Stimulated activated effector memory CD8-positive, alpha-beta T cell treated with anti-CD3 and anti-CD28 coated beads, Interleukin-12 subunit alpha, Interleukin-12 subunit beta, amount 100 ng/mL, for 72 hours (primary cell): ENCODE measurements around the gene ZMYND15.

Source experiments
- ATAC-seq: fragments of 150-1000 bp; cut with Tn5 transposase; 2 replicates; pipeline ENCODE4 v1.10.0; 2021
- DNase-seq, 2 donors: peaks; one replicate each; pipeline ENCODE4 v3.0.0; 2021 to 2022; ENCODE audit warnings: low spot score in 2 of 2
- H3K27ac Mint-ChIP-seq: one replicate; pipeline ENCODE4 v1.8.0; 2022; ENCODE audit warnings: mild to moderate bottlenecking, mixed read lengths
- H3K36me3 Mint-ChIP-seq: one replicate; pipeline ENCODE4 v1.8.0; 2022; ENCODE audit warnings: mild to moderate bottlenecking, mixed read lengths
- H3K4me1 Mint-ChIP-seq: one replicate; pipeline ENCODE4 v1.8.0; 2022; ENCODE audit warnings: mixed read lengths
- H3K4me3 Mint-ChIP-seq: one replicate; pipeline ENCODE4 v1.8.0; 2022; ENCODE audit warnings: mild to moderate bottlenecking, mixed read lengths
- H3K9me3 Mint-ChIP-seq: one replicate; pipeline ENCODE4 v1.8.0; 2022; ENCODE audit warnings: mixed read lengths

ZMYND15 gene

DNA sequence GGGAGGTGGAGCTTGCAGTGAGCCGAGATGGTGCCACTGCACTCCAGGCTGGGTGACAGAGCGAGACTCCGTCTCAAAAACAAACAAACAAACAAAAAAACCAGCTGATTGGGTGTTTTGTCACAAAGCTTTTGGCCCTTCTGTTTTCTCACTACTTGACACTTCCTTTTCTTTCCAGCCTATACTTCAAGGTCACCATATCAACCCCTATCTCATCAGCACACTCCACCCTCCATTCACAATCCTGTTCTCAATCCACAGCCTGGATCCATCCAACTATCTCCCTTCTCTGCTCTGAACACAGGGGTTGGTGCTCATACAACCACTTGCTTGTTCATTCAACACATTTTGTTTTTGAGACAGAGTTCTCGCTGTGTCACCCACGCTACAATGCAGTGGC, 15.0 kb upstream of the ZMYND15 start:
- peaks cover 36% of the 10 kb centered on the region for H3K36me3 Mint-ChIP-seq
- no peaks in the 10 kb centered on the region for H3K9me3 Mint-ChIP-seq
- H3K4me1 Mint-ChIP-seq = peaks cover 72% of the 10 kb centered on the region
- no peak overlapping the region for H3K4me3 Mint-ChIP-seq
- H3K27ac Mint-ChIP-seq = no peak overlapping the region
- DNase-seq (no peak), ATAC-seq (no peak)

DNA sequence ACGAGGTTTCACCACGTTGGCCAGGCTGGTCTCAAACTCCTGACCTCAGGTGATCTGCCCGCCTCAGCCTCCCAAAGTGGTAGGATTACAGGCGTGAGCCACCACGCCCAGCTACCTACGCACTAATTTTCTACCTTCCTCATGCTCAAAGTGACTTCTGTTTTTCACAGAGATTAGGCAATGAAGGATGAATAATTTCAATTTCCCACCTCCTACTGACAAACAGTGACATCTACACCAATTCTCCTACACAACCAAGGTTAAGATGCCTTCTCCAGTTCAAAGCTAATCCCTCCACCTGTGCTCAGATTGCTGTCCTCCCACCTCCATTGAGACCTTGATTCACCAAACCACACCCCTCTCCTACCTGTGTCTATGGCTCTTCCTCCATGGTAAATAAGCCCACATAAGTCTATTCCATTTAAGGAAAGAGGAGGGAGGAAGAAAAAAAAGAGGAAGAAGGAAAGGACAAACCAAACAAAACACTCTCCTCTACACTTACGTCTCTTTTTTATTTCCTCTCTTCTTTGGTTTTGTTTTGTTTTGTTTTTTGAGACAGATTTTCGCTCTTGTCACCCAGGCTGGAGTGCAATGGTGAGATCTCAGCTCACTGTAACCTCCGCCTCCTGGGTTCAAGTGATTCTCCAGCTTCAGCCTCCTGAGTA, 13.9 kb upstream of the ZMYND15 start:
- H3K27ac Mint-ChIP-seq = peak overlapping the region; percentile 63
- no peaks in the 10 kb centered on the region for H3K9me3 Mint-ChIP-seq
- DNase-seq (no peak), ATAC-seq (no peak)
- no peak overlapping the region for H3K4me3 Mint-ChIP-seq
- H3K4me1 Mint-ChIP-seq = peaks cover 67% of the 10 kb centered on the region
- H3K36me3 Mint-ChIP-seq = peaks cover 24% of the 10 kb centered on the region

DNA sequence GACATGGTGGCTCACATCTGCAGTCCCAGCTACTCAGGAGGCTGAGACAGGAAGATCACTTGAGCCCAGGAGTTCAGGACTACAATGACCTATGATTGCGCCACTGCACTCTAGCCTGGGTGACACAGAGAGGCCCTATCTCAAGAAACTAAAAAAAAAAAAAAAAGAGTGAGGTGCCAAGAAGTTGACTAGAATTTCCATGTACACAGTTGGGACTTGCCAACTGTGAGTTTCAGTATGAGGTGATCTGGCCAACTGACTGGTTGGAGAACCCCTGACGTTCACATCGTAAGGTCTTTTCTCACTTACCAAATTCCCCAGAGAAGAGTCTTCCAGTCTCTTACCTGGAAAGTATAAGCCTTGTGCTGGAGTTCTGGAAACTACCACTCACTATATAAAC, 11.5 kb upstream of the ZMYND15 start:
- peak; percentile 69 for ATAC-seq

DNA sequence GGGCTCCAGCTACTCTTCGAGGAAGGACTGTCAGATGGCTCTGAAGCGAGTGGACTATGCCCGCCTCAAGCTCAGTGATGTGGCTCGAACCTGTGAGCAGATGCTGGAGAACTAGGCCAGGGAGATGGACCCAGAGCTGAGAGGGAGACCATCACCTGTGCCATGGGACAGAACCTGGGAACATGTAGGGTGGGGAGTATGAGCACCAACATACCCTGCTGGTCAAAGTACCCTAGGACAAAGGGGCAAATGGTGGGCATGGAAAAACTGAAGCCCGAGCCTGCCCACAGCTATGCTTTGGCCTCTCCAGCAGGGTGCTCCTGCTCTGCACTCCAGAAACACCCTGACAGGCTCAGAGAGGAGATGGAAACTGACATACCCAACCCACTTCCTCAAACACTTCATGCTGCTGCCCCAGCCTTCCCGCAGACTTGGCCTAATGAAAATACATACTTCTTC, 6.5 kb upstream of the ZMYND15 start:
- Mint-ChIP-seq H3K36me3 (peaks cover 13% of the 10 kb centered on the region), H3K4me3 (peak overlapping the region; percentile 92), H3K9me3 (no peaks in the 10 kb centered on the region), H3K27ac (no peak overlapping the region), H3K4me1 (peaks cover 32% of the 10 kb centered on the region)
- no peak for DNase-seq
- no peak for ATAC-seq

More for the DNA sequence above, 11.5 kb upstream of the ZMYND15 start:
- peak overlapping the region; percentile 43 for H3K4me3 Mint-ChIP-seq
- H3K9me3 Mint-ChIP-seq = no peaks in the 10 kb centered on the region
- H3K27ac Mint-ChIP-seq = peak overlapping the region; percentile 65
- peaks cover 50% of the 10 kb centered on the region for H3K4me1 Mint-ChIP-seq
- H3K36me3 Mint-ChIP-seq = peaks cover 17% of the 10 kb centered on the region
- peak in 1 of 2 donors; percentile 63 for DNase-seq

DNA sequence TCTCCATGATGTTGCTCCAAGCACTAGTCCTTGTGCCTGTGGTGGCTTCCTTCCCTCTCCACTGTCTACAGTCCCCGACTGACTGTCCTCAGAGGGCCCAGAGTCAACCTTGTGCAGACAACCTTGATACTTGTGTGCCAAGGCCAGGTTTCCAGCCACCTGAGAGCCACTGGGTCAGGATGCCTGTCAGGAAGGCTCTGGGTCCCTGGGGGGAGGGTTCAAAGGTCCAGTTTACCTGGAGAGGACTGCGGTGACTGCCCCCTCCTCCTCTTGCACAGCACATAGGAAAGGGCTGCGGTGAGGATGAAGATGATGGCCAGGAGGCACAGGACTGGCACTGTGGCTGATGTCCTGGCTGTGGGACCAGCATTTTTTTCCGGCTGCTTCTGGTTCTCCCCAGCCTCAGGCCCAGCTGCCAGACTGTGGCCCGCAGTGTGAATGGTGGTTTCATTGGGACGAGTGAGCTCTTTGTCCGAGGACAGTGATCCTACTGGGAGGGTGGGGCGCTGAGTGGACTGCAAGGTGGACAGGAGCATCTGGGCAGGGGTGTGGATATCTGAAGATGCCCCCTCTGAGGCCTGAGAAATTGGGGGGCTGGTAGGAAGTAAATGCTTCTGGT, 4.7 kb upstream of the ZMYND15 start:
- ATAC-seq = no peak
- no peaks in the 10 kb centered on the region for H3K9me3 Mint-ChIP-seq
- peaks cover 8% of the 10 kb centered on the region for H3K36me3 Mint-ChIP-seq
- no peak overlapping the region for H3K4me3 Mint-ChIP-seq
- DNase-seq = no peak
- H3K4me1 Mint-ChIP-seq = peaks cover 32% of the 10 kb centered on the region
- H3K27ac Mint-ChIP-seq = peak overlapping the region; percentile 44

DNA sequence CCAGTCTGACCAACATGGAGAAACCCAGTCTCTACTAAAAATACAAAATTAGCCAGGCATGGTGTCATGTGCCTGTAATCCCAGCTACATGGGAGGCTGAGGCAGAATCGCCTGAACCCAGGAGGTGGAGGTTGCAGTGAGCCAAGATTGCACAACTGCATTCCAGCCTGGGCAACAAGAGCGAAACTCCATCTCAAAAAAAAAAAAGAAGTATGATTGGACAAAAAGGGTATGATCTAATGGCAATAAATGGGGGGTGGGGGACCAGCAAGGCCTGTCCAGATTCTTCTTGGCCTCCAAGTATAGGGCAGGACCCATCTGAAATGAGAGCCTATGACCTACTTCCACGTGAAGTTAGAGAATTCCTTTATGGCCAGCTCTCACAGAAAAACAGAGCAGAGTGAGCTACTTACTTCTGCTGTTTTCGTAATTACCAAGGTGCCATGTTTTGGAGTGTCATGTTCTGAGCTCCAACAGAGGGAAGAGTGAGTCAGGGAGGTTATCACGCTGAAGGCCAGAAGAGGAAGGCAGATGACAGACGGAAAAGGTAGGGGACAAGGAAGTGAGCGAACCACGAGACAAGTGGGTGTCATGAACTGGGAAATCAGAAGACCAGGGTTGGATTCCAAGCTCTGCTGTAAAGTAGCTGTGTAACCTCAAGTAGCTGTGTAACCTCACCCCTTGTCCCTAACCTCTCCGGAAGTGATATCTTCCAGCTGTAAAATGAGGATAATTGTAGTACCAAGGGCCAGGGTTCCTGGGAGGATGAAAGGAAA, 3.6 kb upstream of the ZMYND15 start:
- no peaks in the 10 kb centered on the region for H3K9me3 Mint-ChIP-seq
- H3K36me3 Mint-ChIP-seq = peaks cover 7% of the 10 kb centered on the region
- no peak overlapping the region for H3K27ac Mint-ChIP-seq
- no peak overlapping the region for H3K4me3 Mint-ChIP-seq
- H3K4me1 Mint-ChIP-seq = peaks cover 31% of the 10 kb centered on the region
- ATAC-seq (no peak), DNase-seq (no peak)

DNA sequence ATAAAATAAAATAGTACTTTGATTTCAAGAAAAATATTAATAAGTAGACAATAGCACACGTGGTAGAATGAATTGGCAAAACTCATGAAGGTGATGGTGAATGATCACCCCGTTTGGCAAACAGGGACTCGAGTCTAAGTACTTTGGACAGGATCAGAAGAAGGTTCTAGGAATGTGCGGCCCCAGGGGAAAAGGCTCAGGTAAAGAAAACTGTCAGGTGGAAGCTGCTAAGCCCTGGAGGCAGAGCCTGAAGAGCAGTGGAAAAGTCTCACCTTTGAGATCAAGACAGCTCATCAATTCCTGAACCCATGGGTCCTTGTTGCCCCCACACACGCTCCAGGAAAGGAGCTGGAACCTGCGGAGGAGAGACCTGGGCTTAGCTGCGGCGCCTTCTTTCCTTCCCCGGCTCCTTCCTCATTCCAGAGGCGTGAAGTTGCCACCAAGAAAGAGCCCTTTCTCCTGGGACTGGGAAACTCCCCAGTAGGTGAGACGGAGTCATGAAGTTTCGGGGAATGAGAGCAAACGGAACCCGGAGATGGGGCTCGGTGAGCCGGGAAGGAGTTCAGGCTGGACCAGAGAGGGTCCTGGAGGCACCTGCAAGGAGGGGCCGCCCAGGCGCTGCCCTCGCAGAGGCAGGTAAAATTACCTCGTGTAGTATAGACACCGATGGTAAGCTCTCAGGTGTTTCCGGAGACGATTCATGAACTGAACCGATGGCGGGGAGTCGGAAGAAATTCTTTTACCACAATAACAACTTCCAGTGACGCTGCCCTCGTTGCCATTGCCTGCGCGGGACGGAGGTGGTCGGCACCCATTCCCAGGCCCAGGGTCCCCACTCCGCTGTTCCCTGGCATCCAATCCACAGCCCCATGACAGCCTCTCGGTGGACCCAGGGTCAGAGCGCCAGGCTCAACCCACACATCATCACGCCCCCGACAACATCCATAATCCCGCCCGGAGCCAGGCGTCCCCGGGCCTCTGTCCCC, 1.2 kb upstream of the ZMYND15 start:
- DNase-seq = no peak
- Mint-ChIP-seq H3K27ac (peak overlapping the region; percentile 40), H3K9me3 (no peaks in the 10 kb centered on the region), H3K4me3 (peak overlapping the region; percentile 76), H3K36me3 (no peaks in the 10 kb centered on the region), H3K4me1 (peaks cover 26% of the 10 kb centered on the region)
- no peak for ATAC-seq

DNA sequence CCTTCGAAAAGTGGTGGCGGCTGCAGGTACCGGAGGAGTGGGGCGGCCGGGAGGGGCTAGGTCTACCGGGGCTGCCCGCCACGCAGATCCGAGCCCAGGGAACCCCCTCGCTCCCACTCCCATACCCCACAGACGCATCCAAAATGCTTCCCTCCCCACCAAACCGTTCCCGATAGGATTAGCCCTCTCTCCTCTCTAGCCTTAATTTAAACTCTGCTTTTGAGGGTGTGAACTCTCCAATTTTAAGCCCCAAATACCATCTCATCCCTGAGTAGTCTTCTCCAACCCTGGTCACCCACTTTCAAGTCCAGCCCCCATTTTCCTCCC, 355 bp downstream of the ZMYND15 start:
- Mint-ChIP-seq H3K9me3 (no peaks in the 10 kb centered on the region), H3K4me1 (peaks cover 26% of the 10 kb centered on the region), H3K27ac (peak overlapping the region; percentile 29), H3K4me3 (peak overlapping the region; percentile 76), H3K36me3 (no peaks in the 10 kb centered on the region)
- no peak for DNase-seq
- ATAC-seq = no peak

DNA sequence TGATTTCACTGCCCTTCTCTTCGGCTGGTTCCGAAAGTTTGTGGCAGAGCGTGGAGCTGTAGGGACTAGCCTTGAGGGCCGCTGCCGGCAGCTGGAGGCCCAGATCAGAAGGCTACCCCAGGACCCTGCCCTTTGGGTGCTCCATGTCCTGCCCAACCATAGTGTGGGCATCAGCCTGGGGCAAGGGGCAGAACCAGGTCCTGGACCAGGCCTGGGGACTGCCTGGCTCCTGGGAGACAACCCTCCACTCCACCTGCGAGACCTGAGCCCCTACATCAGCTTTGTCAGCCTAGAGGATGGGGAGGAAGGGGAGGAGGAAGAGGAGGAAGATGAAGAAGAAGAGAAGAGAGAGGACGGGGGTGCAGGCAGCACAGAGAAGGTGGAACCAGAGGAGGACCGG, 951 bp downstream of the ZMYND15 start:
- H3K9me3 Mint-ChIP-seq = no peaks in the 10 kb centered on the region
- peaks cover 26% of the 10 kb centered on the region for H3K4me1 Mint-ChIP-seq
- H3K4me3 Mint-ChIP-seq = peak overlapping the region; percentile 76
- DNase-seq (no peak), ATAC-seq (no peak)
- H3K36me3 Mint-ChIP-seq = no peaks in the 10 kb centered on the region
- peak overlapping the region; percentile 29 for H3K27ac Mint-ChIP-seq

DNA sequence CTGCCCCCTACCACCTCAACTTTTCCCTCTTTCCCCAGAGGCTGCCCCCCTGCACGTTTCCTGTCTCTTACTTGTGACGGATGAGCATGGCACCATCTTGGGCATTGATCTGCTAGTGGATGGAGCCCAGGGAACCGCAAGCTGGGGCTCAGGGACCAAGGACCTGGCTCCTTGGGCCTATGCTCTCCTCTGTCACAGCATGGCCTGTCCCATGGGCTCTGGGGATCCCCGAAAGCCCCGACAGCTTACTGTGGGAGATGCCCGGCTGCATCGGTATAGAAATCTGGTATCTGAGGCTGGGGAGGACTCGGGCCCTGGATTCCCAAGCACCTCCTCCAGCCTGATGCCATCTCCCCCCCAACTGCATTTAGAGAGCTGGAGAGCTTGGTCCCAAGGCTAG, 1.9 kb downstream of the ZMYND15 start:
- Mint-ChIP-seq H3K27ac (no peak overlapping the region), H3K36me3 (no peaks in the 10 kb centered on the region), H3K4me1 (peaks cover 19% of the 10 kb centered on the region), H3K9me3 (no peaks in the 10 kb centered on the region), H3K4me3 (no peak overlapping the region)
- DNase-seq (no peak), ATAC-seq (no peak)

DNA sequence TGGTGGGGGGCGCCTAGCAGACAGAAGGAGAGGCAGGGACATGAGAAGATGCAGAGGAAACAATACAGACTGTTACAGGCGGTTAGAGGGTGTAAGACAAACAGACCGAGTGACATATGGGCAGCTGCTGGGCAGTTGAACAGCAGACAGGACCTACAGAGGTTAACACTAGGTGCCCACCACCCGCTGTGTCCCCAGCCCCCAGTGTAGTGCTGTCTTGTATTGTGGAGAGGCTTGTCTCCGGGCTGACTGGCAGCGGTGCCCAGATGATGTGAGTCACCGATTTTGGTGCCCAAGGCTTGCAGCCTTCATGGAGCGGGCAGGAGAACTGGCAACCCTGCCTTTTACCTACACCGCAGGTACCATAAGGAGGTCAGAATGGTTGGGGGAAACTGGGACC, 2.5 kb downstream of the ZMYND15 start:
- Mint-ChIP-seq H3K36me3 (no peaks in the 10 kb centered on the region), H3K9me3 (no peaks in the 10 kb centered on the region), H3K27ac (no peak overlapping the region), H3K4me3 (no peak overlapping the region), H3K4me1 (peaks cover 19% of the 10 kb centered on the region)
- DNase-seq (no peak), ATAC-seq (no peak)

DNA sequence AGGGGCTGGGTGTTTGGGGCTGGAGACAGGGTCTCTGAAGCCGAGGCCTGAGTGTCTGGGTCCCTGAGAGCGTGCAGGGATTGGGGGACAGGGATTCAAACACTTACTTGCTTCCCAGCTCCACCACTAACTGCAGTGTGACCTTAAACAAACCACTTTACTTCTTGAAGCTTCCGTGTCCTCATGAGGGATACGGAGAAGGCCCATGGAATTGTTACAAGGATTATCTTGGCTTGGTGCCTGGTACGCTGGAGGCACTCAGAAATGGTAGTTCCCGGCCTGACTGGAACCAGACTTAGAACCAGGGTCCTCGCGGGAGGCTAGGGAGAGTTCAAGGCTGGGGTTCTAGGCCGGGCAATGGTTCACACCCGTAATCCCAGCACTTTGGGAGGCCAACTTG, 3.0 kb downstream of the ZMYND15 start:
- ATAC-seq = no peak
- DNase-seq = no peak
- Mint-ChIP-seq H3K9me3 (no peaks in the 10 kb centered on the region), H3K27ac (no peak overlapping the region), H3K4me3 (no peak overlapping the region), H3K36me3 (no peaks in the 10 kb centered on the region), H3K4me1 (peaks cover 21% of the 10 kb centered on the region)

DNA sequence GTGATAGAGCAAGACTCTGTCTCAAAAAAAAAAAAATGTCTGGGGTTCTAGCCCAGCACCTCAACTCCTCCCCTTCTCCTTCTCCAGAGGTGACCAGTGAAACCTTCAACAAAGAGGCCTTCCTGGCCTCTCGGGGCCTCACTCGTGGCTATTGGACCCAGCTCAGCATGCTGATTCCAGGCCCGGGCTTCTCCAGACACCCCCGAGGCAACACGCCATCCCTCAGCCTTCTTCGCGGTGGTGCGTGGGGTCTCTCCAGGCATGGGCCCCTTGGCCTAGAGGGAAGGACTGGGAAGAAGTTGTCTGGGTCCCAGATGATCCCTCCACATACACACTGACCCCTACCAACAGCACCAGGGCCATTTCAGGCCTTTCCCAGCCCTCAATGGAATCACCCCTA, 3.6 kb downstream of the ZMYND15 start:
- no peaks in the 10 kb centered on the region for H3K36me3 Mint-ChIP-seq
- ATAC-seq = no peak
- H3K4me1 Mint-ChIP-seq = peaks cover 25% of the 10 kb centered on the region
- H3K27ac Mint-ChIP-seq = no peak overlapping the region
- no peak overlapping the region for H3K4me3 Mint-ChIP-seq
- no peaks in the 10 kb centered on the region for H3K9me3 Mint-ChIP-seq
- no peak for DNase-seq

DNA sequence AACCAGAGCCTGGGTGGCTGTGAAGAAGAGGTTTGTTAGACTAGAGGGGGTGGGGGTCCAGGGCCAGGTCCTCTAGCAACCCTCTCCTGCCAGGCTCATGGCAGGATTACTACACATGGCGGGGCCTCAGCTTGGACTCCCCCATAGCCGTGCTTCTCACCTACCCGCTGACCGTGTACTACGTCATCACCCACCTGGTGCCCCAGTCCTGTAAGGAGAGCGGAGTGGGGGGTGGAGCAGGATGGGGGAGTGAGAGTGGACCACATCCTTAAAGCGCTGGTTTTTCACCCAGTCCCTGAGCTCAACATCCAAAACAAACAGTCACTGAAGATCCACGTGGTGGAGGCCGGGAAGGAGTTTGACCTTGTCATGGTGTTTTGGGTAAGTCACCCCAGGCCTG, 4.3 kb downstream of the ZMYND15 start:
- no peak for ATAC-seq
- H3K36me3 Mint-ChIP-seq = no peaks in the 10 kb centered on the region
- no peak overlapping the region for H3K4me3 Mint-ChIP-seq
- H3K9me3 Mint-ChIP-seq = no peaks in the 10 kb centered on the region
- no peak for DNase-seq
- H3K4me1 Mint-ChIP-seq = peaks cover 23% of the 10 kb centered on the region
- no peak overlapping the region for H3K27ac Mint-ChIP-seq
